Kidney tubule cell (primary cell): ENCODE results near the gene TMEM130.
"Not testable (repeated sequence)": the region's sequence is repeated elsewhere in the genome, so short reads cannot be mapped to it uniquely, and the experiment has no call there.

Experiments
- DNase-seq: peaks from one replicate; pipeline ENCODE4 v3.0.0-alpha.2; 2018; ENCODE audit warnings: low spot score

Gene TMEM130

GRCh38 chr7:98877146-98877545 lies 7.3 kb upstream of the TMEM130 start:
- no peak for DNase-seq

GRCh38 chr7:98875501-98875900 lies 5.7 kb upstream of the TMEM130 start:
- DNase-seq: no peak

- DNase-seq: no peak
These were observed 5.1 kb upstream of the TMEM130 start for GRCh38 chr7:98874942-98875341.

GRCh38 chr7:98873610-98874009 lies 3.8 kb upstream of the TMEM130 start:
- DNase-seq: not testable (repeated sequence)

- DNase-seq: peak; percentile 30
These were observed 2.6 kb upstream of the TMEM130 start for GRCh38 chr7:98872328-98872924.

GRCh38 chr7:98870807-98871491 lies 1.1 kb upstream of the TMEM130 start:
- no peak for DNase-seq

GRCh38 chr7:98870121-98870651 lies 372 bp upstream of the TMEM130 start:
- peak; percentile 52 for DNase-seq

- DNase-seq: no peak
These were observed 702 bp downstream of the TMEM130 start for GRCh38 chr7:98869027-98869596.

- no peak for DNase-seq
These were observed 1.4 kb downstream of the TMEM130 start for GRCh38 chr7:98868450-98868849.

GRCh38 chr7:98866765-98867164 lies 3.0 kb downstream of the TMEM130 start:
- no peak for DNase-seq

GRCh38 chr7:98866351-98866750 lies 3.5 kb downstream of the TMEM130 start:
- DNase-seq: no peak

- peak; percentile 32 for DNase-seq
These were observed 4.9 kb downstream of the TMEM130 start for GRCh38 chr7:98864731-98865453.

GRCh38 chr7:98863601-98864000 lies 6.2 kb downstream of the TMEM130 start:
- no peak for DNase-seq

GRCh38 chr7:98862716-98863420 lies 6.9 kb downstream of the TMEM130 start:
- no peak for DNase-seq

GRCh38 chr7:98862203-98862602 lies 7.6 kb downstream of the TMEM130 start:
- DNase-seq: no peak

GRCh38 chr7:98860071-98860470 lies 9.7 kb downstream of the TMEM130 start:
- no peak for DNase-seq

GRCh38 chr7:98855610-98856422 lies 14.0 kb downstream of the TMEM130 start:
- peak; percentile 89 for DNase-seq

- peak; percentile 86 for DNase-seq
These were observed 17.0 kb downstream of the TMEM130 start for GRCh38 chr7:98852826-98853225.

- no peak for DNase-seq
These were observed 20.9 kb downstream of the TMEM130 start for GRCh38 chr7:98848918-98849317.

GRCh38 chr7:98842552-98842951 lies 27.3 kb downstream of the TMEM130 start:
- DNase-seq: not testable (repeated sequence)
